GM18867 (cell line): ENCODE data around the gene PHGDH.
"Not testable (repeated sequence)": the region's sequence is repeated elsewhere in the genome, so short reads cannot be mapped to it uniquely, and the experiment has no call there.

Source experiments
- ATAC-seq: cut with Tn5 transposase; IDR thresholded peaks from one replicate; pipeline ENCODE4 v1.9.1; 2021; ENCODE audit warnings: mild to moderate bottlenecking, moderate library complexity; ENCODE audit not compliant: unreplicated experiment

PHGDH gene

DNA sequence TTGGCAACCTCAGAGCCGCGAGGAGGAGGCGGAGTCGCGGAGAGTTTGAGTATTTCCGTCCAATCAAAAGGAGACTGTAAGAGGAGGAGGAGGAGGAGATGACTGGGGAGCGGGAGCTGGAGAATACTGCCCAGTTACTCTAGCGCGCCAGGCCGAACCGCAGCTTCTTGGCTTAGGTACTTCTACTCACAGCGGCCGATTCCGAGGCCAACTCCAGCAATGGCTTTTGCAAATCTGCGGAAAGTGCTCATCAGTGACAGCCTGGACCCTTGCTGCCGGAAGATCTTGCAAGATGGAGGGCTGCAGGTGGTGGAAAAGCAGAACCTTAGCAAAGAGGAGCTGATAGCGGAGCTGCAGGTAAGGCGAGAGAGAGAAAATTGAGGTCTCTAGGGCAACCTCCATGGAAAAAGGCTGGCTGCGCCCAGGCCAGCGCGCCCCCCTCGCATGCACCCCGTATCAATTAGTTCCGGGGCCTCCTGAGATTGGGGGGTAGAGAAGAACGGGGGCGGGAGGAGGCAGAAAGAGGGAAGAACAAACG, at the start of gene PHGDH:
Gene PHGDH (plus strand): TSS at position 131 of the 538 bp plus-strand sequence. CDS start 89 bp downstream, at position 220.
- no peak for ATAC-seq

DNA sequence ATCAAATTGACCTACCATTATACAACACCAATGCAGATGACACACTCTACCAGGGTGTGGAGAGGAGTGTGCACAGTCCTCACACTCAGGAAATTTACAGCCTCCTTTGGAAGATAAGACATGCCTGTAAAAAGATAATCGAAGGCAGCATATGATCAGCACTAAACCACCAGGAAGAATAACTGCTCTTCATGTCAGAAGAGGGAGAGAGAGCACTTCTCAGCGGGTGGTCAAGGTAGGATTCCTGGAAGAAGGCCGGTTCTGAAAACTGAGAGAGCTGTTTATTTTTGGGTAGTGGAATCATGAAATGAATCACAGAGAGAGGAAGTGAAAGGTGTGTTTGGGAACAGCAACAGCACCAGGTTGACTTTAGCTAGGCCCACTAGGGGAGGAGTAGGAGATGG, 49.7 kb upstream of the PHGDH start:
- ATAC-seq, result peak; percentile 70

DNA sequence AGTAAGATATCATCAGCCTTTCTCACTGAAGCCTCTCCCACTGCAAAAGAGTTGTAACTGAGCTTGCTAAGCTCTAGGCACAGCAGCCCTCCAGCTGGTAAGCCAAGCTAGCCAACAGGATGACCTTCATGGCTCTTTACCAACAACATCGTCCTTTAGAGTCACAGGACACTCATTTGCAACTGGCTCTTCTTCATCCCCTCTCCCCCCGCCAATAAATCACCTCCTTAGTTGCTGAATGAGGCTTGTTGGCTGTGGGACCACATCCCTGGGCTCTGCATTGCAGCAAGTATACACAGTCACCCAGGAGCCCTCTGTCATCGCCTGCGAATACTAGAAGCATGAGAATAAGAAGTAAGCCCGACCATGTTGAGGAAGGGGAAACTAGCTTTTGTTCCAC, 47.7 kb upstream of the PHGDH start:
- no peak for ATAC-seq

DNA sequence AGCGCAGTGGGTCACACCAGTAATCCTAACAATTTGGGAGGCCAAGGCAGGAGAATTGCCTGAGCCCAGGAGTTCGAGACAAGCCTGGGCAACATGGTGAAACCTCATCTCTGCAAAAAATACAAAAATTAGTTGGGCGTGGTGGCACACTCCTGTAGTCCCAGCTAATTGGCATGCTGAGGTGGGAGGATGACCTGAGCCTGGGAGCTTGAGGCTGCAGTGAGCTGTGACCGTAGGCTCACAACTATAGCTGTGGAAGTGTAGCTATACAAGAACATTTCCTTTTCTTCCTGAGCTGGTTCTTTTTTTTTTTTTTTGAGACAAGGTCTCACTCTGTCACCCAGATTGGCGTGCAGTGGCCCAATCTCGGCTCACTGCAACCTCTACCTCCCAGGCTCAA, 44.6 kb upstream of the PHGDH start:
- no peak for ATAC-seq

DNA sequence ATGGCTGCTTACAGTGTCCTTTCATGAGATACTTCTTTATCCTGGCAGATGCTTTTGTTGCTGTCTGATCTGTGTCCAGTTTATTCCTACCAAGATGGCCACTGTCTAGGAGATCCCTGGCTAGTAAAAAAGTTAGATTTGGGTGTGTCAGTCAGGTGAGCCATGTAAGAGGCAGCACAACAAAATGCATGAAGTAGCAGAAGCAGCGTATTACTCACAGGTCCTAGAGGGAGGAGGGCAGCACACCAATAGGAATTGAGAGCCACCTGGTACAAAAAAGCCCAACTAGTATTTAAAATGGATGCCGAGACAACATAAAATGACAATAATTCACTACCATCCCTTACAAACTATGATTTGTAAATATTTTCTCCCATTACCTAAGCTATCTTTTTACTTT, 40.8 kb upstream of the PHGDH start:
- ATAC-seq, result no peak

DNA sequence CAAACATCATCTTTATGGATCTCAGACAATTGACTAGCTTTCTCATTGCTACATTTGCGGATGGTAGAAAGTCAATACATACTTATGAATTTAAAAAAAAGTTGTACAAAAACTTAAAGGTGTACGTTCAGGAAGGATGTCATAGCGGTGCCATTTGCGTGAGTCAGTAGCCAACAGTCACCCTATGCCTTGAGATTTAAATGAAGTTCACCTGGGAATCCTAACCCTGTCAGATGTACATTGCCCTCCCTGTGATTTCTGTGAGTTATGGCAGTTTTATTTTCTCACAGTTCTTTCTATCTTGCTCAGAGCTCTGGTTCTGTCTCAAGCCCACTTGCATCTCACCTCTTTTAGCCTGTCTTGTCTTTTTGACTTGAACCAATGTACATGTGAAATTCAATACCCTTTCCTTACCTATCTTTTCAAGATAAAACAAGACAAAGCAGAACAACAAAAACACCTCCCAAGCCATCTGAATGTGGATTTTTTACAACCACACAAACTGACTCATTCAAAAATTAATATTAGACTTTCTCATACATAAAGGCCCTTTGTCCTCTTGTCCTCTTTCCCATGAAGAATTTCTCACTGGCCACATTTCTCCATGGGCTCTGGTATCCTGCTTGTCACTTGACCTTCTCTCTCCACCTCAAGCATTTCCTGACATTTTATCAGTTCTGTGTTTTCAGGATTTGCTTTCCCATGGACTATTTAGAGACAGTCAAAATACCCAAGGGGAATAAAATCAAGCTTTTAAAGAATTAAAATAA, 38.4 kb upstream of the PHGDH start:
- ATAC-seq, result no peak

DNA sequence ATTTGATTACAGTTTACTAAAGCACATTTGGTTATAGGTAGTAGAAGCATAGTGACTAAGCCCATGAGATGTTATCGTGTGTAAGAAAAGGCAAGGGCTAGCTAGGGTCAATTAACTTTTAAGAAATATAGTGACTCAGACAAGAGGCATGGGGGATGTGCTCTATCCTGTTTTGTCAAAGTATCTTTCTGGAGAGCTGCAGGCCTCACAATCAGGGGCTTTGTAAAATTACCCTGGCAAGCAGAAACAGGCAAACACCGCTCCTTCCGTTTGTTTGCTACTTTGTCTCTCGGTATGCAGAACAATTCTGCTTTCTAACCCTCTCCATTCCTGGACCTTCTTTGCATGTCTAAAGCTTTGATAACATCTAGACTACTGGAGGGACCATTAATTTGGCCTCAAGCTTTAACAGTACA, 37.6 kb upstream of the PHGDH start:
- ATAC-seq, result no peak

DNA sequence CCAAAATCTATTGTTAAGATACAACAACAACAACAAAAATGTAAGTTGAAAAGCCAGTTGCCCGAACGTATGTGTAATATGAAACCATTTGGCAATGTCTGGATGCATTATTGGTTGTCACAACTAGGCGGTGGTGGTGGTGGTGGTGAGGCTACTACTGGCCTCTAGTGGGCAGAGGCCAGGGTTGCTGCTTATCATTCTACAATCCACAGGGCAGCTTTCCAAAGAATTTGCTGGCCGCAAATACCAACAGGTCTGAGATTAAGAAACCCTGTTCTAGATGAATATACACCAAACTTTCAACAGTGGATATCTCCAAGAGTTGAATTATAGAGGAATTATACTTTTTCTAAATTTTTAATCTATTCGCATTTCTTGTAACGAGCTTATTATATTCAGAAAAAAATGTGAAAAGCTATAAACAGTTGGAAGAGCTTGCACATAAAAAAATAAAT, 36.9 kb upstream of the PHGDH start:
- no peak for ATAC-seq

DNA sequence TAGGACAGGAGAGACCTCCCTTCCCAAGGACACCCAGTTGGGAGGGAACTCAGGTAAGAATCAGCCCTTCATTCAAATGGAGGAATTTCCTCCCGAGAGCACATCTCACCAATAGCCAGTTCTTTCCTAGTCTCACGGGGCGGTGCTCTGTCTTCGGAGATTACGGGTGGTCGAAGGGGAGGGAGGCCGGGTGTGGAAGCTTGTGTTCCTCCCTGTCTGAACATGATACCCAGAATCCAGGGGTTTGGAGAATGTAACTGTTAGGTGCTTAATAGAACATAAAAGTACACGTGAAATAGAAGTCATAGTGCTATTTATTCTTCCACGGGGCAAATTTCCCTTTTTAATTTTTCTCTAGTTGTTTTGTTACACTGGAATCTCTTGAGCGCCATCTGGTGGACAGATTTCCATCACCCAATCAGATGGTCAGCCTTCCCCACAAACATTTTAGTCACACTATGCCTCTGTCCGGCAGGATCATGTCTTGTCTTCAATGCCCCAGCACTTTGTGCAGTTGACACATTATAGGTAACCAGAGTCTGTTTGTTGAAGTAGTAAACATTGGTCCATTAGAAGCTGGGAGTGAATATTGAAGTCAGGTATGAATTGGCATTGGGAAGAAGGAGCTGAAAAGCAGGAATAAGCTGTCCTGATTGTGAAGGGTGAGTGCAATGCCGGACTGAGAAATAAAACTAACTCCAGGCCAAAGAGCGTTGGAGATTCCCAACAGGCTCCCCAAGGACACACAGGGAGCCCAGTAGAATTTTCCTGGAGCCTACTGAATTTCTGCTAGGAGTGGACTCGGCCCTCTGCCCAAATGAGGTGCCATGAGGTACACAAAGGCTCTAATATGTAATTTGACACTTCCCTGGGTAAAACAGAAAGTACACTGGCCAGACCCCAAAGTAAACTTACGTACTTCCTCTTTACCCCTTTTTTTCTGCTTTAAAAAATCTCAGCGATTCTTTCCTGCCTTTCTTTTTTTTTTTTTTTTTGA, 36.1 kb upstream of the PHGDH start:
- peak; percentile 64 for ATAC-seq

DNA sequence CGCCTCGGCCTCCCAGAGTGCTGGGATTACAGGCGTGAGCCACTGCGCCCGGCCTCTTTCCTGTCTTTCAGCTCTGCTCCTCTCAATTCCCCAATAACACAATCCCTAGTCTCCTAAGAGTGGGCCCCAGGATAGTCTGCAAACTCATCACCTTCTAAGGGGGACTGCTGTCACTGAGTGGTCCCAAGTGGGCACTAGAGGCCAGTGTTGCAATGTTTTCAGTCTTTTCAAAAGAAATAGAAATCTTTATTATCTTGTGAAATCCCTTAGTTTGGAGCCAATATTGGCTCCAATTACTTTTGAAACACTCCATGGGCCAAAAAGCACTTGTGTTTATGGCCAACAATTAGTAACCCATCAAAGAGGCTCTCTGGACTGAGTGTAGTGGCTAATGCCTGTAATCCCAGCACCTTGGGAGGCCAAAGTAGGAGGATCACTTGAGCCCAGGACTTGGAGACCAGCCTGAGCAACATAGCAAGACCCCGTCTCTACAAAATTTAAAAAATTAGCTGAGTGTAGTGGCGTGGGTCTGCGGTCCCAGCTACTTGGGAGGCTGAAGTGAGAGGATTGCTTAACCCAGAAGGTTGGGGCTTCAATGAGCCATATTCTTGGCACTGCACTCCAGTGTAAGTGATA, 35.0 kb upstream of the PHGDH start:
- no peak for ATAC-seq

DNA sequence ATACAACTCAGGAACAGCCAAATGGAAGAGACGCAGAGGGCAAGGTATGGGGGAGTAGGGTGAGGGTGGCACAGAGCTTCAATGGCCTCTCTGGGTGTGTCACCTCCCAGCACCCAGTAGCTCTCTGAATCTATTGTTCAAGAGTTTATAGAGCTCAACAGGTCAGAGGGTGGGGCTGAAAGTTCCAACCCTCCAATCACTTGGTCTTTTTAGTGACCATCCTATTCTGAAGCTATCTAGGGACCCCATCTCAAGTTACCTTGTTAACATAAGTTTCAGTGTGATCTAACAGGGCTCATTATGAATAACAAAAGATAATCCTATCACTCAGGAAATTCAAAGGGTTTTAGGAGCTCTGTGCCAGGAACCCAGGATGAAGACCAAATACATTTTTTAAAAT, 32.5 kb upstream of the PHGDH start:
- ATAC-seq, result no peak

DNA sequence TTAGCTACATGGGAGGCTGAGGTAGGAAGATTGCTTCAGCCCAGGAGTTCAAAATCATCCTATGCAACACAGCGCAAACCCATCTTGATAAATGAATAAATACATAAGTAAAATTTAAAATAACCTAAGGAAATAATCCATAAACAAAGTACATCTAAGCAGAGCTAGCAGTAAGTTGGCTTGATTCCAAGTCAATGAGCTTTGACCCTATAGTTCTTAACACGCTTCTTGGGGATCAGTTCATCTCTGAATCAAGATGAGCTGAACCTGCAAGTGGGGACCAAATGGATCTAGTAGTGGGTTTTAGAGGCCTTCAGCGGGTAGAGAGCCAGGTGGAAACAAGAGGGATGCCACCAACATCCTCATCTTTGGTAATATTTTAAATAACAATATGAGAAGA, 31.5 kb upstream of the PHGDH start:
- ATAC-seq, result no peak

DNA sequence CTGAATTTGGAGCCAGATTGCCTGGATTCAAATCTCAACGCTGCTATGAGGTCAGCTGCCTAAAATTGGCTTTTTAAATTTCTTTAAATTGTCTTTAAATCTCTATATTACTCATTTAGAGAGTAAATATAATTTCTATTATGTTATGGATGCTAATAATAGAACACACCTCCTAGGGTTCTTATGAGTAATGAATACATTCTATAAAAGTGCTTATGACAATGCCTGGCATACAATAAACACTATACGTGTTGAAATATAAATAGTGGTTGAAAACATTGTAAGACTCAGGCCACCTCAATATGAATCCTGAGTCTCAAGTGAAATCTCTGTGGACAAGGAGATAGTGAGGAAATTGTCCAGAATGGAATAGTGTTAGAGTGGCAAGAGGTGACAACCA, 31.0 kb upstream of the PHGDH start:
- ATAC-seq, result no peak

DNA sequence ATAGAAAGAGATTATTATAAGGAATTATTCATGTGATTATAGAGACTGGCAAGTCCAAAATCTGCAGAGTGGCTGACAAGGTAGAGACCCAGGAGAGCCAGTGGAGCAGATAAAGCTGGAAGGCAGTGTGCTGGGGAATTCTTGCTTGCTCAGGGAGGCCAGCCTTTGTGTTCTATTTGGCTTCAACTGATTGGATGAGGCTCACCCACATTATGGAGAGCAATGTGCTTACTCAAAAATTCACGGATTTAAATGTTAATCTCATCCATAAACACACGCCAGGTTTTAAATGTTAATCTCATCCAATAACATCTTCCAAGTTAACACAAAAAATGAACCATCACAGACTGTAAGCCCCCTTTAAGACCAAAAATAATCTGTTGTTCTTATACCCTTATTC, 30.2 kb upstream of the PHGDH start:
- ATAC-seq, result no peak

DNA sequence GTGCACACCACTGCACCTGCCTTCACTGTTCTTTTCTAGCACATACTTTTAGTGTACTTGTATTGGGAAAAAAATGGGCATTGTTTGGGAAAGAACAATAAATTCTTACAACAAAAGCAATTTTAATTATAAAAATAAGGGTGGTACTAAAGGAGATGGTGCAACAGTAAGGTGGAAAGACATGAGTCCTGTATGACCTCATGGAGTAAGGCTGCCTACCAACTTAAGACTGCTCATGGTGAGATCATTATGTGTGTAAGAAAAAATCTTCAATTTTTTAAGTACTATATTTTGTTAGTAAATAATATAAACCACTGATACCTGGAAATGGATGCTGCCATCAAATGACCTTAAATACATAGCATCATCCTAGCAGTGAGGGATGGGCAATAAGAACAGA, 29.6 kb upstream of the PHGDH start:
- no peak for ATAC-seq

DNA sequence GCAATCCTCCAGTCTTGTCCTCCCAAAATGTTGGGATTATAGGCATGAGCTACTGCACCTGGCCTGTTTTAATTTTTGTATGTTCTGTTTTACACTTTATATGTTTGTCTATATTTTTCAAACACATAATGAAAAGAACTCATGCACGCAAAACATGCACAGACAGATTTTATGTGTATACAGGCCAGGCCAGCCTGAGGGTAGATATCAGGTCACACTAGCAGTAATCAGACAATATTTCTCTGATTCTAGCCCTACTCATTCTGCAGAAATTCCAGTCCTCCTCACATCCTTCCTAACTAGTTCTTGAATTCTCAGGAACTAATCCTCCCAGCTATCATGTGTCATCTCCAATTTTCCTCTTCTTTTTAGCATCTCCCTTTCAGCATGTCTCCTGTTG, 27.8 kb upstream of the PHGDH start:
- no peak for ATAC-seq

DNA sequence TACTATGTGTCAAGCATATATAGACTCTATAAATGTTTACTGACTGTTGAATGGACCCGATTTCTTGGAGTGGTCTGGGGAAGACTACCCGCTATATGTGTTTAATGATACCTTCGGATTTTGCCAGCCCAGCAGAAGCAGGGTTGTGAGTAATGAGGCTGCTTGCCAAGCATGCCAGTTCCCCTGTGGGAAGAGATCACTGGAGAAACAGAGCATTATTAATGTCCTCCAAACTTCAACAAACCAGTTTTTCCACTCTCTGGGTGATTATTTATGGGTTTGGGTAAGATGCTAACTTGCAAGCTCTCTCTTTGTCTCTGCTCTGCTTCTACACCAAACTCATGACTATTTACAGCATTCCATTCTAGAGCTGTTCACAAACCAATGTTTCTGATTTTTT, 25.1 kb upstream of the PHGDH start:
- ATAC-seq, result no peak

DNA sequence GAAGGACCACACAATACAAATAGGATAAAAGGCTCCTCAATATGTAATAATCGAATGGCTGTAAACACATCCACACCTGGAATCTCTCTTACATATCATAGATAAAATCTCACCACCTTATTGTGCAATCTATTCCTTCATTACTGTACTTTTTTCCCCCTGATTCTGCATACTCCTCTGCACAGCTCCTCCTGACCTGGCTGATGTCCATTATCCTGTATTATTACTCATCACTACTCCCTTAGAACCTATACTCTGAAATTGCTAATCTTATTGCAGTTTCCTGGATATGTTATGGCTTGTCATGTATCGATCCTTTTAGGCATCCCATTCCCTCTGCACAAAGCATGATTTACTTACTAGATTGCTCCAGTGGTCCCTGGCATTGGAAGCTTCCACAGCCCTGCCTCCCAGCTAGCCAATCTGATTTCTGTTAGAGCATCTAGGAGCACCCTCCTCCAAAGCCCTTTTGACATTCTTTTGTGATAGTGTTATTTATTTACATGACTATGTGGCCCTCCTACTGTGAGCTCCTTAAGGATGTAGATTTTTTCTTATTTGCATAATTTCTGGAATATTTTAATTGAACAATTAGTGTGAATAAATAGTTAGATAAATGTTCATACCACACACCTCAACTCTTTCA, 24.2 kb upstream of the PHGDH start:
- ATAC-seq, result no peak

DNA sequence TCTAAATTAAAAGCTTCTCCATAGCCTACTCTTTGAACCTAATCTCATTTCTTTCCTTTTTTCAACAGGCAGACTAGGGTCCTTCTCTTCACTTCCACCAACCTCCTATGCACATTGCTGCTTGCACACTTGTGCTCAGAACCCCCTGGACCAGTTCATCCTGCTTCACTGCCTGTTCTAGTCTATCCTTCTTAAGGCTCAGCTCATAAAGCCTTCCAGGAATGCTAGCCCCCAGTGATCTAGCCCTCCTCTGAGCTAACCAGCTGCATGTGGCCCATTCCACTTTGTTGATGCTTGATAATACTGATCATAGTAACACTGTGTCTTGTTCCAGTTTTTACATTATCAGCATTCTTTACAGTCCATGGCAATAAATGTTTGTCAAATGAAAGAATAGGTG, 22.9 kb upstream of the PHGDH start:
- no peak for ATAC-seq

DNA sequence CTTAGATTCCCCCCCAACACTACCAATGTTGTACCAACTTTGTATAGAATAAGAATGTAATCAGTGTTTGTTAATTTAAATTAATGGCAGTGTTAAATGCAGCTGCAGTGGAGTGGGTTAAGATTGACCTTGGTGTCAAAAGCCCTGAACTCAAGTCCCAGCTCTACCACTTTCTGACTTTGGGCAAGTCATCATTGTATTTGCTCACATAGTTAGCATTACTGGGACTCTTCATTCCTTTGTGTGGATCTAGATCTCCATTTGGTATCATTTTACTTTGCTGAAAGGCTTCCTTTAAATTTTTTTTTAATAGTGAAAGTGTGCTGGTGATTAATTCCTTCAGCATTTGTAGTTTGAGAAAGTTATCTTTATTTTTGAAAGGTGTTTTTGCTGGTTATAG, 22.2 kb upstream of the PHGDH start:
- ATAC-seq, result no peak

DNA sequence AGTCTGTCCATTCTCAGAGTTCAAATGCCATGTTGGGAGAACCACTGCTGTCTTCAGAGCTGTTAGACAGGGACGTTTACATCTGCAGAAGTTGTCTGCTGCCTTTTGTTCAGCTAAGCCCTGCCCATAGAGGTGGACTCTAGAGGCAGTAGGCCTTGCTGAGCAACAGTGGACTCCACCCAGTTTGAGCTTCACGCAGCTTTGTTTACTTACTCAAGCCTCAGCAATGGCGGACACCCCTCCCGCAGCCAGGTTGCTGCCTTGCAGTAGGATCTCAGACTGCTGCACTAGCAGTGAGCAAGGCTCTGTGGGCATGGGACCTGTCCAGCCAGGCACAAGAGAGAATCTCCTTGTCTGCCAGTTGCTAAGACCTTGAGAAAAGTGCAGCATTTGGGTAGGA, 14.9 kb upstream of the PHGDH start:
- ATAC-seq, result not testable (repeated sequence)
